Measurements from ENCODE around the gene LMX1A. TPM values are rescaled to one million over a fixed set of nuclear protein-coding genes. Genes with fewer than 3 reads are reported as not detected.

Gene LMX1A
- total and polyA plus RNA-seq, 2 of the 13 experiments (the other 11 are each of a cell fraction or from before 2014, with no cell fraction given) = 0.07 TPM; not detected in 1

DNA sequence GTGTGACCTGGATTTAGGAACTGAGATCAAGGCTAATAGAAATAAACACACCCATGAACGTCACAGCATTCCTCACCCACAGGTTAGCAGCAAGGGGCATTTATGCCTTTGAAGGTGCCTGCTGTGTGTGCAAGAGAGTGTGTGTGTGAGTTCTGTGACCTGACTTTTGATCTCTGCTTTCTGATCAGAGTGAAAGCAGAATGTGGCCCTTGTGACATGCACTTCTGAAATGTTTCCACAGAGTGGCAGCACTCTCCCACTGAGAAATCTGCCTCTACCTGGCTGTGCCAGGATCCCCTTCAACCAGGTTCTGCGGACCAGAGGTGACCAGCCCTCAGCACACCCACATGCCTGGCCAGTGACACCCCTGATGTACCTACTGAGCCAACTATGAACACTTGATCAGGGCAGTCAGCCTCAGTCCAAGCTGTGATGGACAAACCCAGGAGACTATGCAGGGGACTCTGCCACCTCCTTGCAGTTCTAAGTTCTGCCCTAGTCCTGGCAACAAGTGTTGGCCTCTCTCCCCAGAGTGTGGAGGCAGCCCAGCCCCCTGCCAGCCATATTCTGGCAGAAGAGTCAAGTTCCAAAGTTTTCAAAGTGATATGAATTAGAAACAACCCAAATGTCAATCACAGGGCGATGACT is 47.4 kb upstream of the LMX1A start (continued):
- TF ChIP-seq ARID5B (CRISPR knock-in tag; IDR thresholded peaks at IDR 0.05) (0 out of 2 replicates have a peak, but pooled peaks have one; percentile 11), BRD4 (CRISPR knock-in tag; IDR thresholded peaks at IDR 0.05) (no peak), ARNT (IDR thresholded peaks at IDR 0.05) (no peak), REST (IDR thresholded peaks at IDR 0.05; ENCODE audit: borderline replicate concordance in 1 of 2, low read depth in 1 of 2, low read length in 2 of 2) (no peak), STAT5B (CRISPR knock-in tag; IDR thresholded peaks at IDR 0.05) (no peak), BRCA1 (CRISPR knock-in tag; IDR thresholded peaks at IDR 0.05) (no peak), ZNF577 (CRISPR knock-in tag; IDR thresholded peaks at IDR 0.05; ENCODE audit: borderline replicate concordance, low read depth) (no peak), ZNF772 (CRISPR knock-in tag; IDR thresholded peaks at IDR 0.05) (no peak), DMAP1 (CRISPR knock-in tag; IDR thresholded peaks at IDR 0.05) (no peak), ZBTB43 (CRISPR knock-in tag; conservative IDR thresholded peaks at IDR 0.05) (peak; percentile 99), IKZF4 (CRISPR knock-in tag; IDR thresholded peaks at IDR 0.05; ENCODE audit: borderline replicate concordance, low read depth, not compliant biosample characterization) (no peak), HINFP (CRISPR knock-in tag; IDR thresholded peaks at IDR 0.05; ENCODE audit: low read depth) (no peak)
- TF ChIP-seq, protein P1, sequence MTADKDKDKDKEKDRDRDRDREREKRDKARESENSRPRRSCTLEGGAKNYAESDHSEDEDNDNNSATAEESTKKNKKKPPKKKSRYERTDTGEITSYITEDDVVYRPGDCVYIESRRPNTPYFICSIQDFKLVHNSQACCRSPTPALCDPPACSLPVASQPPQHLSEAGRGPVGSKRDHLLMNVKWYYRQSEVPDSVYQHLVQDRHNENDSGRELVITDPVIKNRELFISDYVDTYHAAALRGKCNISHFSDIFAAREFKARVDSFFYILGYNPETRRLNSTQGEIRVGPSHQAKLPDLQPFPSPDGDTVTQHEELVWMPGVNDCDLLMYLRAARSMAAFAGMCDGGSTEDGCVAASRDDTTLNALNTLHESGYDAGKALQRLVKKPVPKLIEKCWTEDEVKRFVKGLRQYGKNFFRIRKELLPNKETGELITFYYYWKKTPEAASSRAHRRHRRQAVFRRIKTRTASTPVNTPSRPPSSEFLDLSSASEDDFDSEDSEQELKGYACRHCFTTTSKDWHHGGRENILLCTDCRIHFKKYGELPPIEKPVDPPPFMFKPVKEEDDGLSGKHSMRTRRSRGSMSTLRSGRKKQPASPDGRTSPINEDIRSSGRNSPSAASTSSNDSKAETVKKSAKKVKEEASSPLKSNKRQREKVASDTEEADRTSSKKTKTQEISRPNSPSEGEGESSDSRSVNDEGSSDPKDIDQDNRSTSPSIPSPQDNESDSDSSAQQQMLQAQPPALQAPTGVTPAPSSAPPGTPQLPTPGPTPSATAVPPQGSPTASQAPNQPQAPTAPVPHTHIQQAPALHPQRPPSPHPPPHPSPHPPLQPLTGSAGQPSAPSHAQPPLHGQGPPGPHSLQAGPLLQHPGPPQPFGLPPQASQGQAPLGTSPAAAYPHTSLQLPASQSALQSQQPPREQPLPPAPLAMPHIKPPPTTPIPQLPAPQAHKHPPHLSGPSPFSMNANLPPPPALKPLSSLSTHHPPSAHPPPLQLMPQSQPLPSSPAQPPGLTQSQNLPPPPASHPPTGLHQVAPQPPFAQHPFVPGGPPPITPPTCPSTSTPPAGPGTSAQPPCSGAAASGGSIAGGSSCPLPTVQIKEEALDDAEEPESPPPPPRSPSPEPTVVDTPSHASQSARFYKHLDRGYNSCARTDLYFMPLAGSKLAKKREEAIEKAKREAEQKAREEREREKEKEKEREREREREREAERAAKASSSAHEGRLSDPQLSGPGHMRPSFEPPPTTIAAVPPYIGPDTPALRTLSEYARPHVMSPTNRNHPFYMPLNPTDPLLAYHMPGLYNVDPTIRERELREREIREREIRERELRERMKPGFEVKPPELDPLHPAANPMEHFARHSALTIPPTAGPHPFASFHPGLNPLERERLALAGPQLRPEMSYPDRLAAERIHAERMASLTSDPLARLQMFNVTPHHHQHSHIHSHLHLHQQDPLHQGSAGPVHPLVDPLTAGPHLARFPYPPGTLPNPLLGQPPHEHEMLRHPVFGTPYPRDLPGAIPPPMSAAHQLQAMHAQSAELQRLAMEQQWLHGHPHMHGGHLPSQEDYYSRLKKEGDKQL (CRISPR knock-in tag; IDR thresholded peaks at IDR 0.05; ENCODE audit: low read depth) = no peak
